ENCODE data around the gene OST4. TPM values are rescaled to one million over a fixed set of nuclear protein-coding genes. Genes with fewer than 3 reads are reported as not detected.

Gene OST4
- total RNA-seq, 1 experiment from 2014 or later, result 166 TPM

GRCh38 chr2:27042159-27042661 lies 29.2 kb downstream of the OST4 start:
- Histone ChIP-seq H3K4me2 (no peak overlapping the region), H3K79me2 (ENCODE audit: low read depth) (no peaks in the 10 kb centered on the region), H3K4me1 (replicated peaks; ENCODE audit: insufficient read depth) (no peaks in the 10 kb centered on the region), H3K9me3 (ENCODE audit: insufficient read depth, low read depth) (no peaks in the 10 kb centered on the region), H3K36me3 (ENCODE audit: low read depth) (peaks cover 7% of the 10 kb centered on the region; the same call in 1 of the 2 replicates), H3F3A (ENCODE audit: insufficient read depth, low read depth) (peaks cover 4% of the 10 kb centered on the region), H3K4me3 (no peak overlapping the region), H4K20me1 (ENCODE audit: insufficient read depth) (no peaks in the 10 kb centered on the region; the same call in 1 of the 2 replicates), H3K9me2 (ENCODE audit: insufficient read depth) (no peaks in the 10 kb centered on the region), H2AFZ (no peak overlapping the region), H3K27ac (no peak overlapping the region), H3K27me3 (ENCODE audit: insufficient read depth, low read depth) (no peaks in the 10 kb centered on the region)
- CTCF ChIA-PET, result no interaction called here
- intact Hi-C loops (cut with micrococcal nuclease; ENCODE audit: unreplicated experiment), result no loop called here
- no TSS peak for BruUV-seq (replicated peaks)
- TF ChIP-seq EZH2 (IDR thresholded peaks at IDR 0.05; ENCODE audit: low read depth), result no peak
- no peak for TF ChIP-seq CTCF (conservative IDR thresholded peaks at IDR 0.05)
- POLR2A ChIA-PET (ENCODE audit: unreplicated experiment), result no interaction called here
- no peak for DNase-seq

- CTCF ChIA-PET, result no interaction called here
These were observed 29.7 kb downstream of the OST4 start for GRCh38 chr2:27041752-27042151.

GRCh38 chr2:27040282-27040681 lies 31.2 kb downstream of the OST4 start:
- Histone ChIP-seq H4K20me1 (ENCODE audit: insufficient read depth) (no peaks in the 10 kb centered on the region; the same call in 1 of the 2 replicates), H3K4me2 (no peak overlapping the region), H3K27ac (no peak overlapping the region), H2AFZ (no peak overlapping the region), H3K4me3 (no peak overlapping the region), H3K9me3 (ENCODE audit: insufficient read depth, low read depth) (no peaks in the 10 kb centered on the region), H3F3A (ENCODE audit: insufficient read depth, low read depth) (peaks cover 4% of the 10 kb centered on the region), H3K4me1 (replicated peaks; ENCODE audit: insufficient read depth) (no peaks in the 10 kb centered on the region), H3K79me2 (ENCODE audit: low read depth) (peaks cover 2% of the 10 kb centered on the region; the same call in 1 of the 2 replicates), H3K36me3 (ENCODE audit: low read depth) (peaks cover 22% of the 10 kb centered on the region), H3K9me2 (ENCODE audit: insufficient read depth) (no peaks in the 10 kb centered on the region), H3K27me3 (ENCODE audit: insufficient read depth, low read depth) (no peaks in the 10 kb centered on the region)
- intact Hi-C loops (cut with micrococcal nuclease; ENCODE audit: unreplicated experiment), result no loop called here
- TF ChIP-seq EZH2 (IDR thresholded peaks at IDR 0.05; ENCODE audit: low read depth) (no peak), CTCF (conservative IDR thresholded peaks at IDR 0.05) (no peak)
- no TSS peak for BruUV-seq (replicated peaks)
- ChIA-PET CTCF (no interaction called here), POLR2A (ENCODE audit: unreplicated experiment) (no interaction called here)
- DNase-seq, result no peak

More at GRCh38 chr2:27041752-27042151, 29.7 kb downstream of the OST4 start:
- Histone ChIP-seq H3K27ac (no peak overlapping the region), H3K79me2 (ENCODE audit: low read depth) (no peaks in the 10 kb centered on the region), H3K4me3 (no peak overlapping the region), H3K4me2 (no peak overlapping the region), H3K9me2 (ENCODE audit: insufficient read depth) (no peaks in the 10 kb centered on the region), H3K4me1 (replicated peaks; ENCODE audit: insufficient read depth) (no peaks in the 10 kb centered on the region), H3K9me3 (ENCODE audit: insufficient read depth, low read depth) (no peaks in the 10 kb centered on the region), H3K36me3 (ENCODE audit: low read depth) (peaks cover 11% of the 10 kb centered on the region; the same call in 1 of the 2 replicates), H3F3A (ENCODE audit: insufficient read depth, low read depth) (peaks cover 4% of the 10 kb centered on the region), H4K20me1 (ENCODE audit: insufficient read depth) (no peaks in the 10 kb centered on the region; the same call in 1 of the 2 replicates), H2AFZ (no peak overlapping the region), H3K27me3 (ENCODE audit: insufficient read depth, low read depth) (no peaks in the 10 kb centered on the region)
- TF ChIP-seq EZH2 (IDR thresholded peaks at IDR 0.05; ENCODE audit: low read depth), result no peak
- no peak for TF ChIP-seq CTCF (conservative IDR thresholded peaks at IDR 0.05)
- intact Hi-C loops (cut with micrococcal nuclease; ENCODE audit: unreplicated experiment), result no loop called here
- POLR2A ChIA-PET (ENCODE audit: unreplicated experiment), result no interaction called here
- no peak for DNase-seq
- no TSS peak for BruUV-seq (replicated peaks)

Data from PC-9 (cell line).